ENCODE data around the gene OR51S1. TPM values are rescaled to one million over a fixed set of nuclear protein-coding genes. Genes with fewer than 3 reads are reported as not detected.
"Not testable (repeated sequence)": the region's sequence is repeated elsewhere in the genome, so short reads cannot be mapped to it uniquely, and the experiment has no call there.

Gene OR51S1
- total RNA-seq, 2 experiments from 2014 or later = not detected

DNA sequence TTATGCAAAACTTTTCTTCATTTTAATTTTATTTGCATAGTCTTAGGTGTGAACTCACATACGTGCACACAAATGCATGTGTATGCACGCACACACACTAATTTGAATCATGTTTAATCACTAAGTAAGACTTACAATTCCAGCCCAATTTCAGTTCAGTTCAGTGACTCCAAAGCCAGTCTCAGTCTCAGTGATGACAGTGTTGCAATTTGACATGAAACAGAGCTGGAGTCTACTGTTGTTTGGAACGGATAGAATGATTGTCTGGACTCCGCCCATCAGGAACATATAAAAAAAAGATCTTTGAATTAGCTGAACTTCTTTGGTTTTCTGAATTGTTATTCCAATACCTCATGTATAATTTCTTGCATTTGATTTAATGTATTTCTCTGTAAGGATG is 14.9 kb upstream of the OR51S1 start:
- TF ChIP-seq, protein P1, sequence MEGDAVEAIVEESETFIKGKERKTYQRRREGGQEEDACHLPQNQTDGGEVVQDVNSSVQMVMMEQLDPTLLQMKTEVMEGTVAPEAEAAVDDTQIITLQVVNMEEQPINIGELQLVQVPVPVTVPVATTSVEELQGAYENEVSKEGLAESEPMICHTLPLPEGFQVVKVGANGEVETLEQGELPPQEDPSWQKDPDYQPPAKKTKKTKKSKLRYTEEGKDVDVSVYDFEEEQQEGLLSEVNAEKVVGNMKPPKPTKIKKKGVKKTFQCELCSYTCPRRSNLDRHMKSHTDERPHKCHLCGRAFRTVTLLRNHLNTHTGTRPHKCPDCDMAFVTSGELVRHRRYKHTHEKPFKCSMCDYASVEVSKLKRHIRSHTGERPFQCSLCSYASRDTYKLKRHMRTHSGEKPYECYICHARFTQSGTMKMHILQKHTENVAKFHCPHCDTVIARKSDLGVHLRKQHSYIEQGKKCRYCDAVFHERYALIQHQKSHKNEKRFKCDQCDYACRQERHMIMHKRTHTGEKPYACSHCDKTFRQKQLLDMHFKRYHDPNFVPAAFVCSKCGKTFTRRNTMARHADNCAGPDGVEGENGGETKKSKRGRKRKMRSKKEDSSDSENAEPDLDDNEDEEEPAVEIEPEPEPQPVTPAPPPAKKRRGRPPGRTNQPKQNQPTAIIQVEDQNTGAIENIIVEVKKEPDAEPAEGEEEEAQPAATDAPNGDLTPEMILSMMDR (IDR thresholded peaks at IDR 0.05) = no peak
- no peak for ATAC-seq
- Mint-ChIP-seq H3K4me1 (ENCODE audit: low read depth) (no peaks in the 10 kb centered on the region), H3K36me3 (ENCODE audit: low read depth) (no peaks in the 10 kb centered on the region), H3K27me3 (no peaks in the 10 kb centered on the region), H3K27ac (no peak overlapping the region), H3K4me3 (no peak overlapping the region), H3K9me3 (no peaks in the 10 kb centered on the region)
- CTCF ChIA-PET = no interaction called here
- no peak for DNase-seq
- intact Hi-C loops (cut with micrococcal nuclease) = no loop called here
- POLR2A ChIA-PET = no interaction called here

- no peaks in the 10 kb centered on the region for H3K9me3 Mint-ChIP-seq
- no peak overlapping the region for H3K27ac Mint-ChIP-seq
- ChIA-PET POLR2A (no interaction called here), CTCF (no interaction called here)
- intact Hi-C loops (cut with micrococcal nuclease) = no loop called here
- no peak overlapping the region for H3K4me3 Mint-ChIP-seq
- no peaks in the 10 kb centered on the region for H3K4me1 Mint-ChIP-seq (ENCODE audit: low read depth)
- DNase-seq (no peak), ATAC-seq (no peak)
- H3K27me3 Mint-ChIP-seq = no peaks in the 10 kb centered on the region
- TF ChIP-seq, protein P1 (IDR thresholded peaks at IDR 0.05) = no peak
- no peaks in the 10 kb centered on the region for H3K36me3 Mint-ChIP-seq (ENCODE audit: low read depth)
Observed at GRCh38 chr11:4862447-4863236, 13.6 kb upstream of the OR51S1 start.

DNA sequence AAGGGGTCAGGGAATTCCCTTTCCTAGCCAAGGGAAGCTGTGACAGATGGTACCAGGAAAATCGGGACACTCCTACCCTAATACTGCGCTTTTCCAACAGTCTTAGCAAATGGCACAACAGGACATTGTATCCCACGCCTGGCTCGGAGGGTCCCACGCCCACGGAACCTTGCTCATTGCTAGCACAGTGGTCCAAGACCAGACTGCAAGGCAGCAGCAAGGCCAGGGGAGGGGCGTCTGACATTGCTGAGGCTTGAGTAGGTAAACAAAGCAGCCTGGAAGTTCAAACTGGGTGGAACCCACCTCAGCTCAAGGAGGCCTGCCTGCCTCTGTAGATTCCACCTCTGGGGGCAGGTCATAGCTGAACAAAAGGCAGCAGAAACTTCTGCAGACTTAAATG is 5.3 kb upstream of the OR51S1 start:
- H3K36me3 Mint-ChIP-seq (ENCODE audit: low read depth); intact Hi-C loops (cut with micrococcal nuclease); H3K27me3 Mint-ChIP-seq; POLR2A ChIA-PET; CTCF ChIA-PET; ATAC-seq; H3K27ac Mint-ChIP-seq; H3K4me1 Mint-ChIP-seq (ENCODE audit: low read depth); DNase-seq; H3K4me3 Mint-ChIP-seq; H3K9me3 Mint-ChIP-seq: not testable (repeated sequence)

- TF ChIP-seq, protein P1 (IDR thresholded peaks at IDR 0.05) = no peak
- CTCF ChIA-PET = no interaction called here
Observed at GRCh38 chr11:4851033-4851432, 2.0 kb upstream of the OR51S1 start.

DNA sequence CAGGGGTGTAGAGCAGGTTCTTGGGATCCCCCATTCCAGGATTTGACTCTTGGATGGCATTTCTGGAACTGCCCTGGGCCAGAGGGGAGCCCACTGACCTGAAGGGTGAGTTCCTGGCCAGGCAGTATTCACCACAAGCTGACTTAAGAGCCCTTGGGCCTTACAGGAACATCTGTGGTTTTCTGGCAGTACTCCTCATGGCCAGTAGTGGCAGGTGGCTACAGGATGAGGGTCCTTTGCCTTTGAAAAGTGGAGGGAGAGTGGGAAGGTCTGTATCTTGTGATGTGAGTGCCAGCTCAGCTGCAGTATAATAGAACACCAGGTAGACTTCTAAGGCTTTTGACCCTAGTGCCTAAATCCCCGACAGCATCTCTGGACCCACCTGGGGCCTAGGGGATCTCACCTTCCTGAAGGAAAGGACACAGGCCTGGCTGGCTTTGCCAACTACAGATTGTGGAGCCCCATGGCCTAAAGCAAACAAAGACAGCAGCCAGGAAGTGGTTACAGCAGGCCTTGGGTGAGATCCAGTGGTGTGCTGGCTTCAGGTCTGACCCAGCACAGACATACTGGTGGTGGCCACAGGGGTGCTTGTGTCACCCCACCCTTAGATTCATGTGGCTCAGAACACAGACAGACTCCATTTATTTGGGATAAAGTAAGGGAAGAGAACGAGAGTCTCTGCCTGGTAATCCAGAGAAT is 9.0 kb downstream of the OR51S1 start:
- Mint-ChIP-seq H3K36me3 (ENCODE audit: low read depth) (no peaks in the 10 kb centered on the region), H3K27ac (no peak overlapping the region), H3K4me3 (no peak overlapping the region), H3K4me1 (ENCODE audit: low read depth) (no peaks in the 10 kb centered on the region), H3K27me3 (no peaks in the 10 kb centered on the region), H3K9me3 (no peaks in the 10 kb centered on the region)
- ChIA-PET POLR2A (no interaction called here), CTCF (no interaction called here)
- DNase-seq = no peak
- ATAC-seq = no peak
- TF ChIP-seq, protein P1 (IDR thresholded peaks at IDR 0.05) = no peak
- intact Hi-C loops (cut with micrococcal nuclease) = no loop called here

More at GRCh38 chr11:4851033-4851432, 2.0 kb upstream of the OR51S1 start:
- H3K4me3 Mint-ChIP-seq = no peak overlapping the region
- DNase-seq (no peak), ATAC-seq (no peak)
- no peaks in the 10 kb centered on the region for H3K4me1 Mint-ChIP-seq (ENCODE audit: low read depth)
- POLR2A ChIA-PET = no interaction called here
- no peak overlapping the region for H3K27ac Mint-ChIP-seq
- intact Hi-C loops (cut with micrococcal nuclease) = no loop called here
- peaks cover 5% of the 10 kb centered on the region for H3K27me3 Mint-ChIP-seq
- H3K36me3 Mint-ChIP-seq (ENCODE audit: low read depth) = no peaks in the 10 kb centered on the region
- H3K9me3 Mint-ChIP-seq = no peaks in the 10 kb centered on the region
